Ovary (tissue), 3 donors: ENCODE data around the gene SLFN5.

Source experiments
- POLR2A ChIP-seq: fragments of 450-650 bp; IDR thresholded peaks from one replicate; pipeline ENCODE4 v1.6.1; 2017; ENCODE audit warnings: antibody characterized with exemption, mild to moderate bottlenecking, moderate library complexity
- TF ChIP-seq, protein P1 (sequence below), 3 donors: fragments of 450-650 bp in 2 of 3; fragments of 200-600 bp in 1 of 3; IDR thresholded peaks; one replicate each; pipeline versions ENCODE4 v1.5.1 to v1.8.0; 2016 to 2022; ENCODE audit warnings: antibody characterized with exemption in 3 of 3, mild to moderate bottlenecking in 1 of 3
- donor health status: DM: no; HTN: no; CAD: no.

DNA sequence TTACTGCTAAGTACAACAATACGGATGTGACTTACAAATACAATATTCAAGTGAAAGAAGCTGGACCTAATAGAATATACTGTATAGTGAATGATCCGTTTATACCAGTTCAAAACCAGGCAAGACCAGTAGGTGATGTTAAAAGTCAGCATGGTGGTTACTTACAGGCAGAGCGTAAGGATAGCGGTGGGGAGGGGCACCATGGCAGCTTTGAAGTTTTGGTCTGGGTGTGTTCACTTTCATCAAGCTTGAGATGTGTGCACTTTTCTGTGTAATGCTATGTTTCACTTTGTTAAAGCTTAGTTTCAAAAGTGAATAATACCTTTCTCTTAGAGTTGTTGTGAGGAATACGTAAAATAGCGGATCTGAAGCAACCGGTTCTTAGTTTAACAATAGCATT, 32.1 kb upstream of the SLFN5 start:
- TF ChIP-seq, protein P1, sequence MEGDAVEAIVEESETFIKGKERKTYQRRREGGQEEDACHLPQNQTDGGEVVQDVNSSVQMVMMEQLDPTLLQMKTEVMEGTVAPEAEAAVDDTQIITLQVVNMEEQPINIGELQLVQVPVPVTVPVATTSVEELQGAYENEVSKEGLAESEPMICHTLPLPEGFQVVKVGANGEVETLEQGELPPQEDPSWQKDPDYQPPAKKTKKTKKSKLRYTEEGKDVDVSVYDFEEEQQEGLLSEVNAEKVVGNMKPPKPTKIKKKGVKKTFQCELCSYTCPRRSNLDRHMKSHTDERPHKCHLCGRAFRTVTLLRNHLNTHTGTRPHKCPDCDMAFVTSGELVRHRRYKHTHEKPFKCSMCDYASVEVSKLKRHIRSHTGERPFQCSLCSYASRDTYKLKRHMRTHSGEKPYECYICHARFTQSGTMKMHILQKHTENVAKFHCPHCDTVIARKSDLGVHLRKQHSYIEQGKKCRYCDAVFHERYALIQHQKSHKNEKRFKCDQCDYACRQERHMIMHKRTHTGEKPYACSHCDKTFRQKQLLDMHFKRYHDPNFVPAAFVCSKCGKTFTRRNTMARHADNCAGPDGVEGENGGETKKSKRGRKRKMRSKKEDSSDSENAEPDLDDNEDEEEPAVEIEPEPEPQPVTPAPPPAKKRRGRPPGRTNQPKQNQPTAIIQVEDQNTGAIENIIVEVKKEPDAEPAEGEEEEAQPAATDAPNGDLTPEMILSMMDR (IDR thresholded peaks at IDR 0.05): no peak
- no peak for TF ChIP-seq POLR2A
